Cardiac septum (tissue), 1 donor: Measurements from ENCODE around the gene VCPKMT. TPM values are rescaled to one million over a fixed set of nuclear protein-coding genes. Genes with fewer than 3 reads are reported as not detected.

Source experiments
- DNase-seq: peaks from one replicate; pipeline ENCODE4 v3.0.0-alpha.2; 2020; ENCODE audit warnings: low spot score
- intact Hi-C: fragments of 100-400 bp; cut with DNase I; formaldehyde crosslinking; loops from one replicate; pipeline ENCODE4 v1.14.0; 2022
- total RNA-seq: library from RNA; stranded (reverse); fragmentation: NEBNext Ultra II Directional; extraction: Animal tissue kit (Norgen Biotek cat#: 25700); gene quantifications from one replicate; pipeline ENCODE4 v1.2.1, GENCODE V29; 2021
- donor health status: DM: no; HTN: no; CAD: no.

VCPKMT gene
- total RNA-seq, 1 donor from 2014 or later = 3.0 TPM

GRCh38 chr14:50070840-50071548, 45.4 kb downstream of the VCPKMT start:
- intact Hi-C loops = no loop called here

GRCh38 chr14:50070230-50070629, 46.1 kb downstream of the VCPKMT start:
- intact Hi-C loops = no loop called here
- no peak for DNase-seq

More at GRCh38 chr14:50070840-50071548, 45.4 kb downstream of the VCPKMT start:
- no peak for DNase-seq

GRCh38 chr14:50069325-50069724, 47.0 kb downstream of the VCPKMT start:
- no peak for DNase-seq
- intact Hi-C loops = no loop called here

GRCh38 chr14:50068496-50068895, 47.9 kb downstream of the VCPKMT start:
- intact Hi-C loops = no loop called here
- no peak for DNase-seq

GRCh38 chr14:50067723-50068495, 48.5 kb downstream of the VCPKMT start:
- intact Hi-C loops = no loop called here
- no peak for DNase-seq

- intact Hi-C loops = no loop called here
Measured at GRCh38 chr14:50065583-50065982, 50.8 kb downstream of the VCPKMT start.

GRCh38 chr14:50064993-50065392, 51.4 kb downstream of the VCPKMT start:
- intact Hi-C loops = loop anchor here (5.0 kb wide), 1 partner anchor 43 kb away; no protein-coding TSS in a partner anchor
- DNase-seq = no peak

More at GRCh38 chr14:50065583-50065982, 50.8 kb downstream of the VCPKMT start:
- DNase-seq = no peak

- intact Hi-C loops = loop anchor here (5.0 kb wide), 1 partner anchor 42 kb away; no protein-coding TSS in a partner anchor
- no peak for DNase-seq
Measured at GRCh38 chr14:50063876-50064420, 52.4 kb downstream of the VCPKMT start.

GRCh38 chr14:50062438-50063085, 53.8 kb downstream of the VCPKMT start:
- DNase-seq = no peak
- intact Hi-C loops = loop anchor here (5.0 kb wide), 1 partner anchor 40 kb away; no protein-coding TSS in a partner anchor

GRCh38 chr14:50061664-50062437, 54.5 kb downstream of the VCPKMT start:
- no peak for DNase-seq
- intact Hi-C loops = loop anchor here (5.0 kb wide), 1 partner anchor 40 kb away; no protein-coding TSS in a partner anchor

- intact Hi-C loops = loop anchor here (5.0 kb wide), 1 partner anchor 39 kb away; no protein-coding TSS in a partner anchor
Measured at GRCh38 chr14:50060871-50061663, 55.3 kb downstream of the VCPKMT start.

GRCh38 chr14:50059763-50060616, 56.4 kb downstream of the VCPKMT start:
- intact Hi-C loops = loop anchor here (5.0 kb wide), 1 partner anchor 38 kb away; no protein-coding TSS in a partner anchor
- peak; percentile 60 for DNase-seq

More at GRCh38 chr14:50060871-50061663, 55.3 kb downstream of the VCPKMT start:
- no peak for DNase-seq

Other genes with a start within 250 kb of the VCPKMT start
- 33.2 TPM for gene ARF6, start 223.5 kb downstream of the VCPKMT start, total RNA-seq
- gene SOS2, start 115.0 kb upstream of the VCPKMT start, total RNA-seq = 34.8 TPM
- 8.2 TPM for gene L2HGDH, start 195.7 kb upstream of the VCPKMT start, total RNA-seq
- gene DMAC2L, start 195.8 kb upstream of the VCPKMT start, total RNA-seq = 29.3 TPM